SK-N-SH treated with all-trans-retinoic acid at 6 μM for 48 hours (cell line): ENCODE data around the gene CANT1.

Experiments
- ARNTL ChIP-seq: fragments of 450-650 bp; formaldehyde crosslinking; IDR thresholded peaks from 2 replicates; pipeline ENCODE4 v1.5.0; 2020; ENCODE audit warnings: low read depth, mild to moderate bottlenecking, moderate library complexity, borderline replicate concordance
- BACH2 ChIP-seq: fragments of 250-450 bp; sonication (Bioruptor Pico); IDR thresholded peaks from 2 replicates; pipeline ENCODE4 v1.9.0; 2021; ENCODE audit warnings: mild to moderate bottlenecking, borderline replicate concordance
- CREB5 ChIP-seq: fragments of 250-450 bp; sonication (Bioruptor Pico); IDR thresholded peaks from 2 replicates; pipeline ENCODE4 v1.5.1; 2020; ENCODE audit warnings: low read depth, mild to moderate bottlenecking, moderate library complexity
- SNAI2 ChIP-seq: fragments of 250-450 bp; sonication (Bioruptor Pico); IDR thresholded peaks from 2 replicates; pipeline ENCODE4 v1.5.0; 2020; ENCODE audit warnings: mild to moderate bottlenecking, moderate library complexity

- TF ChIP-seq SNAI2 (CRISPR knock-in tag) (no peak), CREB5 (no peak), ARNTL (CRISPR knock-in tag) (no peak), BACH2 (CRISPR knock-in tag) (no peak)
Observed at GRCh38 chr17:79035686-79036085, 26.1 kb upstream of the CANT1 start.
